Measurements from ENCODE around the gene MDN1. TPM values are rescaled to one million over a fixed set of nuclear protein-coding genes. Genes with fewer than 3 reads are reported as not detected.
A peak's percentile ranks its signal among the peaks of the same experiment; 100 is the strongest.

The MDN1 gene
- total and polyA plus RNA-seq, 2 donors (not counting 1 experiment from before 2014, with no cell fraction given): 16.5 to 59.5 TPM

DNA sequence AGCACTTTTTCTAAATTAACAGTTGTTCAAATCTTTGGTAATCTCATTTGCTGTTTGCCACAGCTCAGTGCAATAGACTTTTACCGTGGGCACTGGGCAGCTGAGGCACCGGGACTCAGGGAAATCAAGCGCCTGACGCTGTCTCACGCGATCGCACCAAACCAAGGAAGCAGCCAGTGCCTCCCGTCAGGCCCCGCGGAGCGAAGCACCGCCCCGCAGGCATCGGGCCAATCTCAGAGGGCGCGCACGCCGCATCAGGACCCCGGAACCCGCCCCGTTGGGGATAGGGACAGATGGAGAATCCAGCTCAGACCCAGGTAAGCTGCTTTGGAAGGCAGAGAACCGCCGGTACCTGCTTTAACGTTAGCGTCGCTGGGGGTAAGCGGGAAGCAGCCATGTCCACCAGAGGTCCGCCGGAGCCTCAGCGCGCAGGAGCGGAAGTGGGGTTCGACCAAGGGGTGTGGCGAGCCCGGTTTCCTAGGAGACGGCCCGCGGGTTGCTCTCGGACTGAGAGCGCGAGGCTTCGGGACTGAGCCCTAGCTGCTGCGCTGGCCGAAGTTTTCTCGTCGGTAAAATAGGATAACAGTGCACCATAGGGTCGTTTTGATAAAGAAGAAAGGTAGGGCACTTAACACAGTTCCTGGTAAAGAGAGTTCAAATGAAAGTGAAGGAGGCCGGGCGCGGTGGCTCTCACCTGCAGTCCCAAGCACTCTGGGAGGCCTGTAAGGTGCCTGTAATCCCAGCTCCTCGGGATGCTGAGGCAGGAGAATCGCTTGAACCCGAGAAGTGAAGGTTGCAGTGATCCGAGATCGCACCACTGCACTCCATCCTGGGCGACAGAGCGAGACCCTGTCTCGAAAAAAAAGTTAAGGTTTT lies 181.0 kb downstream of the MDN1 start, which contains the start of gene LYRM2:
LYRM2 (minus strand) TSS at position 428 of the 876 bp plus-strand sequence; CDS start at position 397, 31 bp downstream.
- Histone ChIP-seq H3K27ac (ENCODE audit: low read length in 2 of 2) (peak within 1 kb of the TSS; percentile 91 to 99), H3K4me2 (replicated peaks; ENCODE audit: low read depth, low read length, poor library complexity, severe bottlenecking) (peak within 1 kb of the TSS; percentile 68), H3K4me1 (ENCODE audit: control insufficient read depth in 2 of 2, insufficient read depth in 2 of 2, low read length in 2 of 2) (peaks cover 13 to 15% of the 10 kb centered on the region in 2 donors), H3K79me2 (ENCODE audit: control insufficient read depth, insufficient read depth, low read length) (peaks cover 25% of the 10 kb centered on the region), H3K36me3 (replicated peaks in 1 of 2; ENCODE audit: control extremely low read depth in 1 of 2, control insufficient read depth in 1 of 2, extremely low read depth in 1 of 2, insufficient read depth in 2 of 2, low read length in 1 of 2) (peaks cover 4 to 13% of the 10 kb centered on the region in 2 experiments), H3K27me3 (replicated peaks in 1 of 4; ENCODE audit: control extremely low read depth in 1 of 4, control insufficient read depth in 3 of 4, insufficient read depth in 4 of 4, low read length in 3 of 4) (no peaks in the 10 kb centered on the region), H2AFZ (ENCODE audit: insufficient read depth, low read depth, low read length, poor library complexity, severe bottlenecking) (peak within 1 kb of the TSS; percentile 88), H3K9me3 (ENCODE audit: control extremely low read depth in 1 of 3, control insufficient read depth in 2 of 3, insufficient read depth in 1 of 3, low read length in 2 of 3) (no peaks in the 10 kb centered on the region), H3K4me3 (ENCODE audit: control extremely low read depth in 1 of 5, extremely low read depth in 1 of 5, insufficient read depth in 1 of 5, low read depth in 2 of 5, low read length in 4 of 5) (peak within 1 kb of the TSS; percentile 56 to 84 (median 79)), H3K9ac (ENCODE audit: low read length) (peak within 1 kb of the TSS; percentile 83), H4K20me1 (ENCODE audit: control insufficient read depth, insufficient read depth, low read length, poor library complexity, severe bottlenecking) (no peaks in the 10 kb centered on the region)
- intact Hi-C loops (cut with micrococcal nuclease): loop anchor here (1.0 to 5.0 kb wide), 8 partner anchors 42 to 950 kb away; partner anchors contain the start of genes ANKRD6, CASP8AP2, MDN1 and PM20D2
- ATAC-seq (ENCODE audit: low read depth) (peak; percentile 94), DNase-seq (peak; percentile 96)
- H3K27me3 Mint-ChIP-seq: no peaks in the 10 kb centered on the region
- 3% methylated on average over 58 of the region's 58 CpGs for WGBS (ENCODE audit: insufficient coverage)
- TF ChIP-seq EZH2 (IDR thresholded peaks at IDR 0.05; ENCODE audit: borderline replicate concordance, insufficient read depth, low read depth, low read length, poor library complexity, severe bottlenecking): no peak
- TF ChIP-seq, protein P1, sequence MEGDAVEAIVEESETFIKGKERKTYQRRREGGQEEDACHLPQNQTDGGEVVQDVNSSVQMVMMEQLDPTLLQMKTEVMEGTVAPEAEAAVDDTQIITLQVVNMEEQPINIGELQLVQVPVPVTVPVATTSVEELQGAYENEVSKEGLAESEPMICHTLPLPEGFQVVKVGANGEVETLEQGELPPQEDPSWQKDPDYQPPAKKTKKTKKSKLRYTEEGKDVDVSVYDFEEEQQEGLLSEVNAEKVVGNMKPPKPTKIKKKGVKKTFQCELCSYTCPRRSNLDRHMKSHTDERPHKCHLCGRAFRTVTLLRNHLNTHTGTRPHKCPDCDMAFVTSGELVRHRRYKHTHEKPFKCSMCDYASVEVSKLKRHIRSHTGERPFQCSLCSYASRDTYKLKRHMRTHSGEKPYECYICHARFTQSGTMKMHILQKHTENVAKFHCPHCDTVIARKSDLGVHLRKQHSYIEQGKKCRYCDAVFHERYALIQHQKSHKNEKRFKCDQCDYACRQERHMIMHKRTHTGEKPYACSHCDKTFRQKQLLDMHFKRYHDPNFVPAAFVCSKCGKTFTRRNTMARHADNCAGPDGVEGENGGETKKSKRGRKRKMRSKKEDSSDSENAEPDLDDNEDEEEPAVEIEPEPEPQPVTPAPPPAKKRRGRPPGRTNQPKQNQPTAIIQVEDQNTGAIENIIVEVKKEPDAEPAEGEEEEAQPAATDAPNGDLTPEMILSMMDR (IDR thresholded peaks at IDR 0.05): no peak
- H3K9me3 Mint-ChIP-seq (ENCODE audit: insufficient read depth): no peaks in the 10 kb centered on the region
- H3K4me3 Mint-ChIP-seq: peak within 1 kb of the TSS; percentile 92
- POLR2A ChIA-PET: interaction anchor here (1.0 to 1.4 kb wide), 5 partner anchors 206 to 675 kb away, joined by 3 to 5 read pairs (median 3); partner anchors contain the start of genes ANKRD6, PNRC1, RNGTT and RRAGD
- CTCF ChIA-PET: interaction anchor here (1.0 to 1.5 kb wide), 5 partner anchors 26 to 273 kb away, joined by 3 to 5 read pairs (median 3); no protein-coding TSS in a partner anchor
- H3K27ac Mint-ChIP-seq: peak within 1 kb of the TSS; percentile 98
- H3K4me1 Mint-ChIP-seq: peaks cover 28% of the 10 kb centered on the region
